ENCODE measurements around the gene AFMID.

Gene AFMID

GRCh38 chr17:78159575-78160158, 27.5 kb upstream of the AFMID start:
- no peak overlapping the region for H3K4me3 ChIP-seq (ENCODE audit: low read length, poor library complexity, severe bottlenecking)
- H3K27me3 ChIP-seq (ENCODE audit: insufficient read depth, low read length, poor library complexity, severe bottlenecking) = no peaks in the 10 kb centered on the region
- H3K4me2 ChIP-seq (ENCODE audit: low read depth, low read length, poor library complexity, severe bottlenecking) = no peak overlapping the region
- no peak overlapping the region for H2AFZ ChIP-seq (ENCODE audit: low read length)
- no peaks in the 10 kb centered on the region for H3K4me1 ChIP-seq (ENCODE audit: insufficient read depth, low read length, poor library complexity, severe bottlenecking)
- H3K9me2 ChIP-seq (replicated peaks; ENCODE audit: low read depth, low read length) = no peaks in the 10 kb centered on the region
- H3K79me2 ChIP-seq (ENCODE audit: insufficient read depth, low read length) = no peaks in the 10 kb centered on the region
- TF ChIP-seq CTCF (conservative IDR thresholded peaks at IDR 0.05; ENCODE audit: low read length) (no peak), EZH2phosphoT487 (IDR thresholded peaks at IDR 0.05; ENCODE audit: borderline replicate concordance) (no peak)
- no peaks in the 10 kb centered on the region for H3K9me3 ChIP-seq (ENCODE audit: insufficient read depth, low read depth, low read length)
- H3F3A ChIP-seq (ENCODE audit: low read depth) = no peaks in the 10 kb centered on the region
- H3K9ac ChIP-seq (ENCODE audit: low read depth, low read length, poor library complexity, severe bottlenecking) = no peak overlapping the region
- no peaks in the 10 kb centered on the region for H4K20me1 ChIP-seq (ENCODE audit: insufficient read depth, low read length, poor library complexity, severe bottlenecking)
- H3K36me3 ChIP-seq (ENCODE audit: insufficient read depth, low read length) = no peaks in the 10 kb centered on the region

GRCh38 chr17:78163881-78164747, 23.0 kb upstream of the AFMID start:
- H3K36me3 ChIP-seq (ENCODE audit: insufficient read depth, low read length) = no peaks in the 10 kb centered on the region
- H3K9ac ChIP-seq (ENCODE audit: low read depth, low read length, poor library complexity, severe bottlenecking) = no peak overlapping the region
- no peaks in the 10 kb centered on the region for H3K27me3 ChIP-seq (ENCODE audit: insufficient read depth, low read length, poor library complexity, severe bottlenecking)
- H4K20me1 ChIP-seq (ENCODE audit: insufficient read depth, low read length, poor library complexity, severe bottlenecking) = peaks cover 4% of the 10 kb centered on the region
- no peak overlapping the region for H3K4me3 ChIP-seq (ENCODE audit: low read length, poor library complexity, severe bottlenecking)
- peaks cover 6% of the 10 kb centered on the region for H3K4me1 ChIP-seq (ENCODE audit: insufficient read depth, low read length, poor library complexity, severe bottlenecking)
- TF ChIP-seq EZH2phosphoT487 (IDR thresholded peaks at IDR 0.05; ENCODE audit: borderline replicate concordance) = no peak
- no peak for TF ChIP-seq CTCF (conservative IDR thresholded peaks at IDR 0.05; ENCODE audit: low read length)
- H3K9me2 ChIP-seq (replicated peaks; ENCODE audit: low read depth, low read length) = no peaks in the 10 kb centered on the region
- no peaks in the 10 kb centered on the region for H3K79me2 ChIP-seq (ENCODE audit: insufficient read depth, low read length)
- no peaks in the 10 kb centered on the region for H3K9me3 ChIP-seq (ENCODE audit: insufficient read depth, low read depth, low read length)
- H3F3A ChIP-seq (ENCODE audit: low read depth) = no peaks in the 10 kb centered on the region
- no peak overlapping the region for H2AFZ ChIP-seq (ENCODE audit: low read length)
- H3K4me2 ChIP-seq (ENCODE audit: low read depth, low read length, poor library complexity, severe bottlenecking) = no peak overlapping the region

- TF ChIP-seq EZH2phosphoT487 (IDR thresholded peaks at IDR 0.05; ENCODE audit: borderline replicate concordance) (no peak), CTCF (conservative IDR thresholded peaks at IDR 0.05; ENCODE audit: low read length) (no peak)
- Histone ChIP-seq H3K9me2 (replicated peaks; ENCODE audit: low read depth, low read length) (no peaks in the 10 kb centered on the region), H4K20me1 (ENCODE audit: insufficient read depth, low read length, poor library complexity, severe bottlenecking) (peaks cover 12% of the 10 kb centered on the region), H3K36me3 (ENCODE audit: insufficient read depth, low read length) (no peaks in the 10 kb centered on the region), H3K4me3 (ENCODE audit: low read length, poor library complexity, severe bottlenecking) (no peak overlapping the region), H3K79me2 (ENCODE audit: insufficient read depth, low read length) (no peaks in the 10 kb centered on the region; the same call in 1 of the 2 replicates), H3K4me1 (ENCODE audit: insufficient read depth, low read length, poor library complexity, severe bottlenecking) (peaks cover 13% of the 10 kb centered on the region), H2AFZ (ENCODE audit: low read length) (no peak overlapping the region), H3F3A (ENCODE audit: low read depth) (no peaks in the 10 kb centered on the region), H3K4me2 (ENCODE audit: low read depth, low read length, poor library complexity, severe bottlenecking) (no peak overlapping the region), H3K27me3 (ENCODE audit: insufficient read depth, low read length, poor library complexity, severe bottlenecking) (no peaks in the 10 kb centered on the region), H3K9ac (ENCODE audit: low read depth, low read length, poor library complexity, severe bottlenecking) (no peak overlapping the region), H3K9me3 (ENCODE audit: insufficient read depth, low read depth, low read length) (no peaks in the 10 kb centered on the region)
These were observed 22.2 kb upstream of the AFMID start for GRCh38 chr17:78164748-78165607.
